Mesodermal cell (in vitro differentiated cells): ENCODE results near the gene MPP1.

ENCODE experiments used
- H3K27ac ChIP-seq: 2 replicates; pipeline ENCODE4 v1.7.0; 2013; ENCODE audit warnings: mild to moderate bottlenecking, low read depth, low read length, moderate library complexity; ENCODE audit not compliant: severe bottlenecking
- H3K36me3 ChIP-seq: 2 replicates; pipeline ENCODE4 v1.7.1; 2013; ENCODE audit warnings: mild to moderate bottlenecking, low read length, moderate library complexity; ENCODE audit not compliant: control insufficient read depth, insufficient read depth
- H3K4me1 ChIP-seq: one replicate; pipeline ENCODE4 v1.7.1; 2013; ENCODE audit warnings: mild to moderate bottlenecking, low read length; ENCODE audit not compliant: insufficient read depth, control insufficient read depth, poor library complexity, severe bottlenecking
- H3K4me3 ChIP-seq: 2 replicates; pipeline ENCODE4 v1.7.0; 2013; ENCODE audit warnings: low read length, control low read depth, mild to moderate bottlenecking; ENCODE audit not compliant: insufficient read depth, poor library complexity, severe bottlenecking; ENCODE audit errors: extremely low read depth
- H3K9me3 ChIP-seq: 2 replicates; pipeline ENCODE4 v1.7.1; 2013; ENCODE audit warnings: mild to moderate bottlenecking, low read length, moderate library complexity; ENCODE audit not compliant: control insufficient read depth
- WGBS, 2 experiments: methylation state at CpG; one replicate each; pipeline ENCODE4 v1.1.5; 2013; ENCODE audit warnings: missing lambda C conversion rate in 2 of 2; ENCODE audit not compliant: insufficient coverage in 2 of 2; 5-methylcytosine and 5-hydroxymethylcytosine counted together

Gene MPP1

GRCh38 chrX:154739952-154740465 lies 65.3 kb downstream of the MPP1 start:
- Histone ChIP-seq H3K9me3 (no peaks in the 10 kb centered on the region), H3K27ac (no peak overlapping the region), H3K36me3 (no peaks in the 10 kb centered on the region), H3K4me1 (peaks cover 16% of the 10 kb centered on the region), H3K4me3 (no peak overlapping the region)
- WGBS, 2 experiments = no CpG with 5 or more reads among the region's 2 CpGs

DNA sequence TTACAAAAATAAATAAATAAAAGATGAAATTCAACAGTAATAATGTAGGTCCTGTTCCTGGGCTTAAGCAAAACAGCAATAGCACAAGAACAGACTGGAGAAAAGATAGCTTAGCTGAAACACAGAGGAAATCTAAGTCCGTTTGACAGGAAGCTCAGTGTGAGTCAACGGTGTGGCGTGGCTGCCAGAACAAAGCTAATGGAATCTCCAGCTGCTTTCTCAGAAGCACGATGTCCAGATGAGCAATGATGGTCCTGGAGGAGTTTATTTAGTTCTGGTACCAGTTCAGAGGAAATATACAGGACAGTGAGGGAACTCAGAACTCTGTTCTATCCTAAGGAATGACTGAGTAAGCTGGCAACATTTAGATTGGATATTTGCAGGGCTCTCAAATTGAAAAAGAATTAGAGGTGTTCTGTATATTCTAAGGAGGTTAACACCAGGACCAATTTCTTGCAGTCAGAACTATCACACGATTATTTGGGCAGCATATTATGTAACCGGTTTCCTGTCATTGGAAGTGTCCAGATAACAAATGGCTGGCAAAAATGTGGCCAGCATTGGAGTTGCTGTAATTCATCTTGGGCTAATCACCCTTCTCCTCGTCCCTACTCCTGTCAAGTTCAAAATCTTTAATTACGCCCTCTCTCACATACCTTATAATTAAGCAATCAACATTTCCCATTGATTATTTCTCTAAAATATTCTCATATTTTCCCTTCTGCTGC lies 67.1 kb downstream of the MPP1 start:
- Histone ChIP-seq H3K9me3 (no peaks in the 10 kb centered on the region), H3K27ac (peak overlapping the region; percentile 59), H3K4me1 (peaks cover 27% of the 10 kb centered on the region), H3K36me3 (no peaks in the 10 kb centered on the region), H3K4me3 (no peak overlapping the region)
- 64 to 94% methylated on average over 6 to 8 of the region's 8 CpGs for WGBS, 2 experiments

DNA sequence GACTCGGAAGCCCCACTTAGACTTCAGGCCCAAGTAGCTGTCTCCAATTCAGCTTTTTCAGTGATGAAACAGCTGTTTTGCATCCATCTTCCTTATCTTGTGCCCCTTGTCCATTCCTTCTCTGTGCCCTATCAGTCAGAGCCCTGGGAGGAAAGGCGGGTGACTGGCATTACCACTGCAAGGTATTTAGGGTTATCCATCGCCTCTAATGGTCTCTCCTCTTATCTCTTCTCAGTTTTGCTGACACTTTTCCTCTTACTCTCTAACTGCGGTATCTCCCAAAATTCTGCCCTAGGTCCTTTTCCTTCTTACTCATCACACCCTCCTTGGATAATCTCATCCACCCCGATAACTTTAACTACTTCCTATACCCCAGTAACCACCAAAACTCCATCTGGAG lies 68.1 kb downstream of the MPP1 start:
- Histone ChIP-seq H3K9me3 (no peaks in the 10 kb centered on the region), H3K36me3 (no peaks in the 10 kb centered on the region), H3K4me3 (no peak overlapping the region), H3K4me1 (peaks cover 33% of the 10 kb centered on the region), H3K27ac (no peak overlapping the region)
- 80 to 93% methylated on average over 3 to 4 of the region's 5 CpGs for WGBS, 2 experiments

DNA sequence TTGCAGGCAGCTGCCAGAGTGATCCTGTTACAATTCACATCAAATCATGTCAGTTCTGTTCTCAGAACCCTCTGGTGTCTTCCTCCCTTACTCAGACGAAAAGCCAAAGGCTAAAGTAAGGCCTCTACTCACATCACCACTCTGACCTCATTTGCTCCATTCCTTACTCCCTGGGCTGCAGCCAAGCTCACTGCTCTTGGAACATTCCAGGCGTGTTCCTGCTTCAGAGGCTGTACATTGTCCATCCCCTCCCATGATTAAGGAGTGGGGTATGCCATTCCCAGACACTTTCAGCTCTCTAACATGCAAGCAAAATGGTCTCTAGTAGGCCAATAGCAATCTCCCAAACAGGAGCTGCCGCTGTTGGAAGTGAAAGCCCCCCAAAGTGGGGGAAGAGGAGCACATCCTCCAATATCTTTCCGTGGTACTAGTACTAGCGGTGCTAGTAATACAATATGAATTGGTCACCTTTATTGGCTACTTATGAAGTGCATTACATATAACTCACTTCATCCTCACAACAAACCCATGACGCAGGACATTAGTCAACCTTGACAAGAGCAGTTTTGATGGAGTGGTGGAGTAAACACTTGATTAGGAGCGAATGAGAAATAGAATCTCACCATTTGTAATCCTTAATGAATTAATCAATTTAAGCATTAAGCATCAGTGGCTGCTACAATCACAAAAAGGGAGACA lies 69.4 kb downstream of the MPP1 start:
- Histone ChIP-seq H3K4me3 (no peak overlapping the region), H3K27ac (no peak overlapping the region), H3K36me3 (no peaks in the 10 kb centered on the region), H3K9me3 (no peaks in the 10 kb centered on the region), H3K4me1 (peaks cover 33% of the 10 kb centered on the region)
- no CpG with 5 or more reads among the region's 7 CpGs for WGBS, 2 experiments

DNA sequence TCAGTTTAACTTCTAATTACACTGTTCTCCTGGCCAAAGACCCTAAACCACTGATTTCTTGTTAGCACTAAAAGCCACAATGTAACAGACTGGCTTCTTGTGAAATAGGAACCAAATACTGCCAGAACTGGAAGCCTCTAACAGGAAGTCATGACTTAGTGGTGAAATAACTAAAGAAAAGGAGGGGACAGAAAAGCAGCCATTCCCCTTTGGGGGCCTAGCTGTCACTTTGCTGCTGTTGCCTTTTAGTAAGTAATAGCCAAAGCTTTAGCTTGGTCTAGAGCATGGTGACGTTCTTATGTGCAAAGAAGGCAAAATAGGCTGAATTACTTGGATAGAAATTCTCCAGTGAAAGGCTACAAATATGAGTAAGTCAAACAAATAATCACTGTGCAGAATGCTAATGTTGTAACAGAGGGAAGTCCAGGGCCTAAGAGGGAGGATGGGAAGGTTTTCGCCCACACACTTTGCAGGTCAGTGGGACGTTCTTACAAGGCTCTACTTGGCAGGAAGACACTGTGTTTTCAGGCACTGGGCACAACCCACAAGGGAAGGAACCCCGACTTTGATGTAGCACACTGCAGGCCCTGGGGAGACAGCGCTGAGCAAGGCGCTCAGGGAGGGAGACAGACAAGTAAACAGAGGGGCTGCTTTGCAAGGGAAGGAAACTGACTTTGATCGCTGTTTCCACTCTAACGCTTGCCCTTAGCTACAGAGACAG lies 71.1 kb downstream of the MPP1 start:
- Histone ChIP-seq H3K9me3 (no peaks in the 10 kb centered on the region), H3K27ac (peak overlapping the region; percentile 49), H3K36me3 (no peaks in the 10 kb centered on the region), H3K4me3 (no peak overlapping the region), H3K4me1 (peaks cover 33% of the 10 kb centered on the region)
- 79 to 86% methylated on average over 6 to 7 of the region's 8 CpGs for WGBS, 2 experiments

DNA sequence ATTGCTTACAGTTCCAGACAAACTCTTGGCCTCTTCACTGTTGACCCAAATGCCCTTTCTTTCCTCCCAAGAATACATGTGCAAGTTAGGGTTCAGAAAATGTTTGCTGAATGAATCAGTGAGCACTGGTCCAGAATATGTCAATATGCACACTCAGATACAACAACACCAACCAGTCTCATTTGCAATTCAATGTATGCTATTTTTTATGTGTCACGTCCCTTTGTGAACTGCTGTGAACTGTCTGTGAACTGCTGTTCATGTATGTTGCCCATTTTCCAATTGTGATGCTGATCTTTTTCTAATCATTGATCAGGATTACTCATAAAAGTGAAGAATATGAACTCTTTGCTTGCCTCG lies 72.2 kb downstream of the MPP1 start:
- Histone ChIP-seq H3K27ac (no peak overlapping the region), H3K36me3 (no peaks in the 10 kb centered on the region), H3K4me3 (no peak overlapping the region), H3K4me1 (peaks cover 33% of the 10 kb centered on the region), H3K9me3 (no peaks in the 10 kb centered on the region)
- 88% methylated on average over 1 of the region's 2 CpGs; no CpG with 5 or more reads in 1 of the 2 experiments for WGBS, 2 experiments

GRCh38 chrX:154732421-154733065 lies 72.7 kb downstream of the MPP1 start:
- Histone ChIP-seq H3K4me1 (peaks cover 30% of the 10 kb centered on the region), H3K36me3 (no peaks in the 10 kb centered on the region), H3K4me3 (no peak overlapping the region), H3K9me3 (no peaks in the 10 kb centered on the region), H3K27ac (no peak overlapping the region)
- WGBS, 2 experiments = 72 to 75% methylated on average over 2 to 3 of the region's 5 CpGs

- Histone ChIP-seq H3K27ac (no peak overlapping the region), H3K4me3 (no peak overlapping the region), H3K9me3 (no peaks in the 10 kb centered on the region), H3K36me3 (no peaks in the 10 kb centered on the region), H3K4me1 (peaks cover 25% of the 10 kb centered on the region)
- 98 to 100% methylated on average over 1 to 7 of the region's 7 CpGs for whole genome bisulfite sequencing, 2 experiments
Measured at GRCh38 chrX:154731881-154732280, 73.4 kb downstream of the MPP1 start.

- Histone ChIP-seq H3K27ac (no peak overlapping the region), H3K36me3 (no peaks in the 10 kb centered on the region), H3K9me3 (no peaks in the 10 kb centered on the region), H3K4me3 (no peak overlapping the region), H3K4me1 (peaks cover 25% of the 10 kb centered on the region)
- WGBS, 2 experiments = 100% methylated on average over 1 of the region's 5 CpGs; no CpG with 5 or more reads in 1 of the 2 experiments
Measured at GRCh38 chrX:154731184-154731583, 74.1 kb downstream of the MPP1 start.

DNA sequence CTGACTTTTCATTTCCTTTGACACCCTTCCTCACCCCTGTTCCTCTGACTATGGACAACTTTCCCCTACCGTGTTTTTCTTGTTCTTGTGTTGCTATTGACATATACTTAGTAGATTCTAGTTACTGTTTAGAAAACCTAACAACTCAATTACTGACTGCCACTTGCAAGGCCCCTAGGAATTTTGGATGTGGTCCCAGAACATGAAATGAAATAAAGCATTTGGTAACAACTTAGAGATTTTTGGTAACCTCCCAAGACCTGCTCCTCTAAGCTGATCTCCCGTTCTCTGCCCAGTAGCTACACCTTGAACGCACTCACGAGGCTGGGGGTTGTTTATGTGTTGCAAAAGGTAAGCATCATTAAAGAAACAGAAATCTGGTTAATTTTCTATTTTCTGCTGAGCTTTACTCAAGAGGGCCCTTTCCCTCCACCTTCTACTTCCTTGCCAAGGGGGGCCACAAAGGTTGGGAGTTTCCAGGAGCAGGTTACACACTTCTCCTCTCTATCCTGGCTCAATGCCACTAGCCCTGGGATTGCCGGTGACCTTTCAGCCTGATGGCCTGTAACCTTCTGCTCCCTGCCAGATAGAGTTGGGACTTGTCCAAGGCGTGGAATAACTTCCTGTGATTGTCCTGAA lies 74.9 kb downstream of the MPP1 start:
- Histone ChIP-seq H3K36me3 (no peaks in the 10 kb centered on the region), H3K4me3 (no peak overlapping the region), H3K4me1 (peaks cover 18% of the 10 kb centered on the region), H3K27ac (no peak overlapping the region), H3K9me3 (no peaks in the 10 kb centered on the region)
- 90 to 100% methylated on average over 1 to 2 of the region's 6 CpGs for WGBS, 2 experiments
